GM19238 (cell line): ENCODE results near the gene GIMAP4.
"Not testable (repeated sequence)": the region's sequence is repeated elsewhere in the genome, so short reads cannot be mapped to it uniquely, and the experiment has no call there.

Source experiments
- DNase-seq: peaks from one replicate; pipeline ENCODE4 v3.0.0; 2011; ENCODE audit warnings: low spot score; ENCODE audit not compliant: insufficient read length

GIMAP4 gene

GRCh38 chr7:150579979-150580637 lies 12.9 kb downstream of the GIMAP4 start:
- not testable (repeated sequence) for DNase-seq

DNA sequence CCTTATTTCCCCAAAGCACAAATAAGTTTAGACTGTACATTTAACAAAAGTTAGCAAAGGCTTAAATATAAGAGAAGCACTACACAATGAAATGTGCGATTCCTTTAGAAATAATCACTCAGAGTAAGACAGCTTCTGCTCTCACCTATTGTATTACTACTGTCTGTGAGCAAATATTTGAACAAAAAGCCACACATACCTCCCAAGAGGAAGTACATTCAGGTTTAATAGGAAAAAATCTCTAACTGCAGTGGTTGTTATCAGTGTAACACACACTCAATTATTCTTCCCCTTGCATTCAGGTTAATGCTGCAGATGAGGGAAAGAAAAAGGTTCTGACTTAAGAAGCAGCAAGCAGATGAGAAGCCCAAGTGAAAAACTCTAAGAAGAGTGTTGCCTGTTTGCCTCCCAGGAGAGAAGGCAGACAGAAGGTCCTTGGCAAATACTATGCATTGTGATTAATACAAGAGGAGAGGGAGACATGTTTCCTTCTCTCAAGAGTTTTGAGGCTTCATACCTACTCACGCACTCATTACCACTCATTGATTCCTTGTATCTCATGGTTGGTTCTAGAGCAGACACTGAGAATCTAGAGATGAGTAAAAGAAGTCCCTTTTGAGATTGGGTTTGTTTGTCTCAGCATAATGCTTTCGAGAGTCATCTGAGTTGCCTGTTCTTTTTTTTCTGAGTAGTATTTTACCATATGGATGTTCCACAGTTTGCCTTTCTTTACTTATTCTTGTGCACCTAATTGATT lies 13.6 kb downstream of the GIMAP4 start:
- DNase-seq = no peak

DNA sequence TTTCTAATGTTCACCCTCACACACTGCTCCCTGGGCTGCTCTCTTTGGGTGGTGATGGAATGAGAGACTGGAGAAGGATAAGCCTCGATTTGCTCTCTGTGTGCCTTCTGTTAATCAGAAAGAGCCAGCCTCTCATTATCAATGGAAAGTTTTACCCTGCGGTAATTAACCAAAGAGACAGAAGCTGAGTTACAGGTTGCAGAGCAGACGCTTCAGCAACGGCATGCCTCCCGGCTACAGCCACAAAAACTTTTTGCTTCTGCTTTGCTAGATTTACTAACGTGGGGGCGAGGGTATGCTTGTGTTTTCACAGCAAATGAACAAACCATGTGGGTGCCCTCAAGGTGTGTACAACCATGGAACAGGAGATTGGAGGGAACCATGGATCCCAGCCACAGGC lies 18.0 kb downstream of the GIMAP4 start:
- DNase-seq = no peak

DNA sequence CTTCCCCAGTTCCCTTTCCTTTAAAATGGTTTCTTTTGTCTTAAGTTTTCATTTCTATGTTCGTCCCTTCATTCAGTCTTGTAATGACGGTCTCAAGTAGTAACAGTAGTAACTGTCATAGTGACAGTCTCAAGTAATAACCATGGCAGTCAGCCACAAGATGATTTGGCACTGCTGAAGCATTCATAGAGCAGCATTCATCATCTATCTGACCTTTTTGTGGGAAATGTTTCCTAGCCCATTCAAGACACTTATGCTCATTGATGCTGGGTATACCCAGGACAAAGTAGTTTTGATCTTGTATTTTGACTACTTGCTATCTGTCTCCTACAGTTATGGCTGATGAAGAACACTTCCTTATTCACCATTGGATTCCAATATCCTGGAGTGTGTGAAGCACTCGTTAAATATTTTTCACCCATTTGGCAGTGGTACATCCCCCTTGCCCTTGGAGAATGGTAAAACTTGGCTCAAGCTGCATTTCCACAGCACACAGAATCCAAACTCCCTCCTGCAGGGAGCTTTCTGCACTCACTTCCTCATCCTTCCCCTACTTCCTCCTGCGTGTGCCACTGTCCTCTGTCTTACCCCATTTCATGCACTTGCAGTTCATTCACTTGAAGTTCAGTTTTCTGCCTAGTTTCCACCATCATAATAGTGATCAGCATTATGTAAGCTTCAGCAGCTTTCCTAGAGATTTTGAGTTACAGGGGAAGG lies 19.0 kb downstream of the GIMAP4 start:
- no peak for DNase-seq

DNA sequence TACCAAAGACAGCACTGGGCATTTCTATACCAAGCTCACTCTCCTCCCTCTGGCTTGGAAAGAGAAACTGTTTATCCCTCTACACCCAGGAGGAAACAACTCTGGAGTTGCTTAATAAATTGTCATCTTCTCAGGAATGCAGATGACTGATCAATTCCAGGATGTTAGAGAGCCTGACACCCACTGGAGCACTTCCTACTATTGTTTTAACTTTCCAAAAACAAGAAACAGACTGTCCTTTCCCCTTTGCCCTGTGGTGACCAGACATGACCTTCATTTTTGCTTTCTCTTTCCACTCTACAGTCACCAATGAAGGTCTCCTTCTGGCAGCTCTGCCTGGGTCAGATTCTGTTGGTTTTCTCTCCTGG lies 19.6 kb downstream of the GIMAP4 start:
- DNase-seq = no peak

- DNase-seq = no peak
Observed at GRCh38 chr7:150587551-150587950, 20.4 kb downstream of the GIMAP4 start.

DNA sequence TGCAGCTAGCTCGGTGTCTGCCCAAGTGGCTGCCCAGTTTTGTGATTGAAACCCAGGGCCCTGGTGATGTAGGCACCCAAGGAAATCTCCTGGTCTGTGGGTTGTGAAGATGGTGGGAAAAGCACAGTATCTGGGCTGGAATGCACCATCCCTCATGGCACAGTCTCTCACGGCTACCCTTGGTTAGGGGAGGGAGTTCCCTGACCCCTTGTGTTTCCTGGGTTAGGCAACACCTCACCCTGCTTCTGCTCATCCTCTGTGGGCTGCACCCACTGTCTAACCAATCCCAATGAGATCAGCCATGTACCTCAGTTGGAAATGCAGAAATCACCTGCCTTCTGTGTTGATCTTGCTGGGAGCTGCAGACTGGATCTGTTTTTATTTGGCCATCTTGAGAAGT lies 27.6 kb downstream of the GIMAP4 start:
- no peak for DNase-seq

DNA sequence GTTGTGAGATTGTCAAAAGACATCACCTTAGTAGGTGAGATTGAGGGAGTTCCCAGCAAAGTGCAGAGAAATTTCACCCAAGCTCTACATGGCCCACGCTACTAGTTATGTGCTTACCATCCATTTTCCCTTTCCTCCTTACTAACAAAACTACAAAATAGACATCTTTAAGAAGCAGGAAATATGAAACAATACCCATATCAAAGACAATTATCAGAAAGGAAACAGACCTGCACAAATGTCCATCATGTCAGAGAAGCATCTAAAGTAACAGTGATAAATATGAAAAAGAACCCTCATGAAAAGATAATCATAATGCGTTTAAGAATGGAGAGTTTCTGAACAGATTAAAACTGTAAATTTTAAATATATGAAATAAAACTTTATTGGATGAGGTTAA lies 28.2 kb downstream of the GIMAP4 start:
- no peak for DNase-seq

DNA sequence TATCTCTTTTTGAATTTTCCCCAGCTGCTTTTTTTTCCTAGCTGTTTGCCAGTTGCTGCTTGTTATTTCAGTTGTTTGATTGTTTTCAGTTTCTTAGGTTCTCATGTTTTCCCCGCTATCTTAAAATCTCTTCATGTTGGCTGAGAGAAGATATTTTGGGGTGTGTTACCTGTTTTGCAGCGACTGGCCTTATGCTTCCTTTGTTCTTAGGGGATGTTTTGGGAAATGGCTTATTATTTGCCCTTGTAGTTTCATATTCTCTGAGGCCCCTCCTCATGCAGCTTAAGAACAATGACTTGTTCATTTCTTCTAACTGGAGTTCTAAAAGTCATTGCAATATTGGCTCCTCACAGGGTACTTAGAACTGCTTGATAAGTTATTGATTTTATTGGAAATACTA lies 36.4 kb downstream of the GIMAP4 start:
- not testable (repeated sequence) for DNase-seq

DNA sequence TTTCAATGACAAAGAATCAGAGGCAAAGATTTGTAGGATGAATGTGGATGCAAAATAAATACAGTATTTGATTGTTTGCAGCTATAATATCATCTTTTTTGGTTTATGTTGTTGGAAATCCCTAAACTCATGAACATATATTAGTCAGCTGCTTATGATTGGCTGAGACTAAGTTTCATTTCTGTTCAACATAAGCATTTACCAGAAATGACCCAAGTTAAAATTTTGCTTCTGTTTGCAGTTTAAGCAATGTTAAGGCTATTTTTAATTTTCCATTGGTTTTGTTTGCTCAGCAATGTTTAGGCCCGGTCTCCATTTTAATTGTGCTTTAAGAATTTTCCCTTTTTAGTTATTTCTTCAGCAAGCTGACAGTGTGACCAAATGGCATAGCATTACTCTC lies 43.0 kb downstream of the GIMAP4 start:
- no peak for DNase-seq

- no peak for DNase-seq
Observed at GRCh38 chr7:150612925-150613324, 45.7 kb downstream of the GIMAP4 start.

GRCh38 chr7:150613880-150614279 lies 46.7 kb downstream of the GIMAP4 start:
- no peak for DNase-seq

DNA sequence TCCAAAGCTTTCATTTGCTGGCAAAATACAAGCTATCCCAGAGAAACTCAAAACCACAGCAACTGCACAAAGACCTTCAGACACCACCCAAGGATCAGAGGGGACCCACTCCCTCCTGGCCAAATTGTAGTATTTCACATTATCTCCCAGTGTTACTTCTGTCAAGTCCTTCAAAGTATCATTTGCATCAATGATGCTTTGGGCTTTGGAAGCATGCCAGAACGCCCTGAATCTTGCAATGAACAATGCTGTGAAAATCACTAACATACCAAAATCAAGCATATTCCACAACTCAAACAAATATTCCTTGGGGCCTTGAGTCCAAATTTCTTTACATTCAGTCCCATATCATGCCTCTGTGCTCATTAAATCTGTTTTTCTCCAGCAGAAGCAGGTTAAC lies 47.2 kb downstream of the GIMAP4 start:
- not testable (repeated sequence) for DNase-seq

- not testable (repeated sequence) for DNase-seq
Observed at GRCh38 chr7:150615221-150615755, 48.1 kb downstream of the GIMAP4 start.

GRCh38 chr7:150620061-150620460 lies 52.9 kb downstream of the GIMAP4 start:
- no peak for DNase-seq

- no peak for DNase-seq
Observed at GRCh38 chr7:150620617-150621371, 53.6 kb downstream of the GIMAP4 start.

- no peak for DNase-seq
Observed at GRCh38 chr7:150621376-150621775, 54.2 kb downstream of the GIMAP4 start.
